ENCODE results near the gene HS3ST4.

GRCh38 chr16:25886598-25886997 lies 194.8 kb downstream of the HS3ST4 start:
- no peak for TF ChIP-seq CTCF (IDR thresholded peaks at IDR 0.05)
- TF ChIP-seq POLR2A (IDR thresholded peaks at IDR 0.05) = no peak
